Hematopoietic multipotent progenitor cell treated with erythropoietin and hydrocortisone succinate and interleukin-3 and kit ligand, for 8 days (in vitro differentiated cells): ENCODE results near the gene PROM1.

Experiments used
- DNase-seq: peaks from one replicate; pipeline ENCODE4 v3.0.0-alpha.2; 2015

PROM1 gene

GRCh38 chr4:16109256-16109655 is 25.4 kb upstream of the PROM1 start:
- no peak for DNase-seq

GRCh38 chr4:16106956-16107355 is 23.1 kb upstream of the PROM1 start:
- no peak for DNase-seq

- no peak for DNase-seq
These were observed 20.7 kb upstream of the PROM1 start for GRCh38 chr4:16104520-16104919.

- no peak for DNase-seq
These were observed 18.5 kb upstream of the PROM1 start for GRCh38 chr4:16102356-16102755.

GRCh38 chr4:16100833-16101232 is 17.0 kb upstream of the PROM1 start:
- DNase-seq = no peak

GRCh38 chr4:16092682-16093319 is 9.0 kb upstream of the PROM1 start:
- no peak for DNase-seq

GRCh38 chr4:16090096-16090705 is 6.4 kb upstream of the PROM1 start:
- no peak for DNase-seq

GRCh38 chr4:16089156-16089555 is 5.3 kb upstream of the PROM1 start:
- DNase-seq = no peak

GRCh38 chr4:16088601-16089000 is 4.8 kb upstream of the PROM1 start:
- no peak for DNase-seq

GRCh38 chr4:16085822-16086221 is 2.0 kb upstream of the PROM1 start:
- DNase-seq = no peak

- no peak for DNase-seq
These were observed 1.2 kb downstream of the PROM1 start for GRCh38 chr4:16082426-16083240.

GRCh38 chr4:16082041-16082425 is 1.8 kb downstream of the PROM1 start:
- no peak for DNase-seq

GRCh38 chr4:16079046-16079445 is 4.8 kb downstream of the PROM1 start:
- DNase-seq = no peak

- no peak for DNase-seq
These were observed 5.5 kb downstream of the PROM1 start for GRCh38 chr4:16078195-16078760.

GRCh38 chr4:16077786-16078185 is 6.0 kb downstream of the PROM1 start:
- no peak for DNase-seq

GRCh38 chr4:16075975-16076757 is 7.7 kb downstream of the PROM1 start:
- DNase-seq = no peak

- DNase-seq = no peak
These were observed 8.8 kb downstream of the PROM1 start for GRCh38 chr4:16075061-16075460.

- DNase-seq = no peak
These were observed 11.7 kb downstream of the PROM1 start for GRCh38 chr4:16072168-16072567.

- no peak for DNase-seq
These were observed 13.6 kb downstream of the PROM1 start for GRCh38 chr4:16070203-16070602.

GRCh38 chr4:16067515-16067914 is 16.3 kb downstream of the PROM1 start:
- DNase-seq = peak; percentile 62

GRCh38 chr4:16066586-16067128 is 17.2 kb downstream of the PROM1 start:
- no peak for DNase-seq

GRCh38 chr4:16065066-16065465 is 18.8 kb downstream of the PROM1 start:
- no peak for DNase-seq

GRCh38 chr4:16062601-16063000 is 21.2 kb downstream of the PROM1 start:
- DNase-seq = no peak
